Measurements from ENCODE around the gene PPFIBP1. TPM values are rescaled to one million over a fixed set of nuclear protein-coding genes. Genes with fewer than 3 reads are reported as not detected.

PPFIBP1 gene
- total RNA-seq, 2 donors from 2014 or later, result 63.9 to 67.5 TPM

GRCh38 chr12:27524839-27525753, 1.1 kb downstream of the PPFIBP1 start:
- intact Hi-C loops (cut with DNase I), result no loop called here
- peak overlapping the region; percentile 33 to 39 for H3K4me3 ChIP-seq
- H3K27me3 ChIP-seq, result no peaks in the 10 kb centered on the region
- WGBS, 2 donors, result 0 to 1% methylated on average over 16 of the region's 16 CpGs
- DNase-seq, result peak in 1 of 4 donors; percentile 23
- H3K4me1 ChIP-seq, result peaks cover 25% of the 10 kb centered on the region
- TF ChIP-seq POLR2A (IDR thresholded peaks at IDR 0.05) (no peak), CTCF (IDR thresholded peaks at IDR 0.05) (peak in 1 of 7 experiments; percentile 4)
- no peak for ATAC-seq
- H3K36me3 ChIP-seq (replicated peaks in 1 of 2; ENCODE audit: insufficient read depth in 1 of 2, low read depth in 2 of 2), result no peaks in the 10 kb centered on the region
- peaks cover 0 to 4% (median 0%) of the 10 kb centered on the region in 3 donors for H3K9me3 ChIP-seq
- peak overlapping the region; percentile 36 to 99 (median 92) for H3K27ac ChIP-seq

GRCh38 chr12:27527512-27527911, 3.5 kb downstream of the PPFIBP1 start:
- H3K36me3 ChIP-seq (replicated peaks in 1 of 2; ENCODE audit: insufficient read depth in 1 of 2, low read depth in 2 of 2), result no peaks in the 10 kb centered on the region
- DNase-seq, result no peak
- no peak overlapping the region for H3K4me3 ChIP-seq
- H3K27me3 ChIP-seq, result no peaks in the 10 kb centered on the region
- H3K9me3 ChIP-seq, result peaks cover 0 to 2% (median 0%) of the 10 kb centered on the region in 3 donors
- intact Hi-C loops (cut with DNase I), result no loop called here
- H3K27ac ChIP-seq, result no peak overlapping the region
- WGBS, 2 donors, result 70 to 77% methylated on average over 9 of the region's 9 CpGs
- no peak for ATAC-seq
- H3K4me1 ChIP-seq, result peaks cover 44% of the 10 kb centered on the region
- TF ChIP-seq CTCF (IDR thresholded peaks at IDR 0.05) (no peak), POLR2A (IDR thresholded peaks at IDR 0.05) (no peak)

GRCh38 chr12:27528788-27529187, 4.8 kb downstream of the PPFIBP1 start:
- no peak for DNase-seq
- Histone ChIP-seq H3K36me3 (replicated peaks in 1 of 2; ENCODE audit: insufficient read depth in 1 of 2, low read depth in 2 of 2) (no peaks in the 10 kb centered on the region), H3K4me3 (no peak overlapping the region), H3K27ac (no peak overlapping the region), H3K4me1 (peaks cover 37% of the 10 kb centered on the region), H3K27me3 (no peaks in the 10 kb centered on the region), H3K9me3 (no peaks in the 10 kb centered on the region)
- no peak for ATAC-seq
- 83 to 90% methylated on average over 3 of the region's 3 CpGs for WGBS, 2 donors
- intact Hi-C loops (cut with DNase I), result no loop called here
- TF ChIP-seq POLR2A (IDR thresholded peaks at IDR 0.05), result no peak
- TF ChIP-seq CTCF (IDR thresholded peaks at IDR 0.05), result no peak

- intact Hi-C loops (cut with DNase I), result no loop called here
- H3K4me3 ChIP-seq, result no peak overlapping the region
- H3K36me3 ChIP-seq (replicated peaks in 1 of 2; ENCODE audit: insufficient read depth in 1 of 2, low read depth in 2 of 2), result no peaks in the 10 kb centered on the region
- H3K4me1 ChIP-seq, result peaks cover 36% of the 10 kb centered on the region
- ATAC-seq (peak; percentile 74), DNase-seq (peak in 3 of 4 donors; percentile 44 to 54 (median 48))
- H3K9me3 ChIP-seq, result no peaks in the 10 kb centered on the region
- no peak for TF ChIP-seq CTCF (IDR thresholded peaks at IDR 0.05)
- TF ChIP-seq POLR2A (IDR thresholded peaks at IDR 0.05), result no peak
- H3K27ac ChIP-seq, result peak overlapping the region in 3 of 4 donors; percentile 34 to 61 (median 50)
- H3K27me3 ChIP-seq, result no peaks in the 10 kb centered on the region
- WGBS, 2 donors, result 36 to 38% methylated on average over 7 of the region's 7 CpGs
These were observed 6.3 kb downstream of the PPFIBP1 start for GRCh38 chr12:27530157-27530922.
